ENCODE measurements around the gene RGS9.

The RGS9 gene

DNA sequence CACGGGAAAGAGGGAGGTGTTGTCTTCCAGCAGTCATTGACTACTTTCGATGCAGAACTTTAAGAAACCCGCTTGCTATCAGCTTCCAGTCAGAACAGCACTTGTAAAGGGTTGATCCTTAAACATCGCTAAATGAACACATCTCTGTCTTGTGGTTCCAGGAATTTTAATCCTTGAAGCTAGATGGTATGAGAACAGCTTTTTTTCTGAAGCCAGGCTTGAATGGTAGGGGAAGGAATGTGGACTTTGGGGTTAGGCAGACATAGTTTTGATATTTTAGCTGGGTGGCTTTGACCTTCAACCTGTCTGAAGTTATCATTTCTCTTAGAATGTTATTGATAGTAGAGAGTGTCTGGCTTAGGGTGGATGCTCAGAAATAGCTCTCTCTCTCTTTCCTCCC lies 81.1 kb downstream of the RGS9 start:
- Histone ChIP-seq H3K27me3 (no peaks in the 10 kb centered on the region), H3K36me3 (no peaks in the 10 kb centered on the region), H3K27ac (no peak overlapping the region), H3K4me1 (no peaks in the 10 kb centered on the region), H3K4me3 (no peak overlapping the region), H3K9me3 (no peaks in the 10 kb centered on the region)
- DNase-seq = no peak
- TF ChIP-seq, protein P1, sequence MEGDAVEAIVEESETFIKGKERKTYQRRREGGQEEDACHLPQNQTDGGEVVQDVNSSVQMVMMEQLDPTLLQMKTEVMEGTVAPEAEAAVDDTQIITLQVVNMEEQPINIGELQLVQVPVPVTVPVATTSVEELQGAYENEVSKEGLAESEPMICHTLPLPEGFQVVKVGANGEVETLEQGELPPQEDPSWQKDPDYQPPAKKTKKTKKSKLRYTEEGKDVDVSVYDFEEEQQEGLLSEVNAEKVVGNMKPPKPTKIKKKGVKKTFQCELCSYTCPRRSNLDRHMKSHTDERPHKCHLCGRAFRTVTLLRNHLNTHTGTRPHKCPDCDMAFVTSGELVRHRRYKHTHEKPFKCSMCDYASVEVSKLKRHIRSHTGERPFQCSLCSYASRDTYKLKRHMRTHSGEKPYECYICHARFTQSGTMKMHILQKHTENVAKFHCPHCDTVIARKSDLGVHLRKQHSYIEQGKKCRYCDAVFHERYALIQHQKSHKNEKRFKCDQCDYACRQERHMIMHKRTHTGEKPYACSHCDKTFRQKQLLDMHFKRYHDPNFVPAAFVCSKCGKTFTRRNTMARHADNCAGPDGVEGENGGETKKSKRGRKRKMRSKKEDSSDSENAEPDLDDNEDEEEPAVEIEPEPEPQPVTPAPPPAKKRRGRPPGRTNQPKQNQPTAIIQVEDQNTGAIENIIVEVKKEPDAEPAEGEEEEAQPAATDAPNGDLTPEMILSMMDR (IDR thresholded peaks at IDR 0.05) = no peak
- intact Hi-C loops (cut with DNase I; ENCODE audit: low total_unique reads) = no loop called here

DNA sequence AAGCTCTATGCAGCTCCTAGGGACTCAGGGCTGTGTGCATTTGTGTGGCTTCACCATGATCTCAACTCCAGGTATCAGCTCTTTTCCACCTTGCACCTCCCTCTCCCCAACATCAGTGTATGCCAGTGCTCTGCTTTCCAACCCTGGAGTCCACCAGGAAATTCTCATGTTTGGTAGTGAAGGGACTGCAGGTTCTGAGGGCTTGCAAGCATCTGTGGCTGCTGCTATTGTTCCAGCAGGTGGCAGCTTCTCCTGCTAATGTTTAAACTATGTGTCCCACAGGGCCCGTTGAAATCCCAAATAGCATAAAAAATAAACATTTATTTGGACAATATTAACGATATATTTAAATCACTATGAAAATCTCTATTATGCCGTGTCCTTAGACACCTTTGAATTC lies 82.0 kb downstream of the RGS9 start:
- Histone ChIP-seq H3K27me3 (peaks cover 0 to 3% of the 10 kb centered on the region in 2 donors), H3K4me3 (no peak overlapping the region), H3K9me3 (no peaks in the 10 kb centered on the region), H3K27ac (no peak overlapping the region), H3K4me1 (no peaks in the 10 kb centered on the region), H3K36me3 (no peaks in the 10 kb centered on the region)
- DNase-seq = no peak
- TF ChIP-seq, protein P1 (IDR thresholded peaks at IDR 0.05) = no peak
- intact Hi-C loops (cut with DNase I; ENCODE audit: low total_unique reads) = no loop called here

DNA sequence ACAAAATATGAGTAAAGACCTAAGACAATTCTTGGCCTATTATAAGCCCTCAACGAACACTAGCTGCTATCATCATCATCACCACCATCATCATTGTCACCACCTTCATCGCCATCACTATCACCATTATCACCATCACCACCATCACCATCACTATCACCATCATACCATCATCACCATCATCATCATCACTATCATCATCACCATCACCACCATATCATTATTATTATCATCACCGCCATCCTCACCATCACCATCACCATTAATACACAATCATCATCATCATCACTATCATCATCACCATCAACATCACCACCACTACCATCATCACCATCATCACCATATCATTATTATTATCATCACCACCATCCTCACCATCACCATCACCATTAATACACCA lies 82.5 kb downstream of the RGS9 start:
- no peak overlapping the region for H3K4me3 ChIP-seq
- H3K36me3 ChIP-seq = no peaks in the 10 kb centered on the region
- DNase-seq = no peak
- no peaks in the 10 kb centered on the region for H3K9me3 ChIP-seq
- peaks cover 0 to 7% of the 10 kb centered on the region in 2 donors for H3K27me3 ChIP-seq
- intact Hi-C loops (cut with DNase I; ENCODE audit: low total_unique reads) = no loop called here
- no peak overlapping the region for H3K27ac ChIP-seq
- TF ChIP-seq, protein P1 (IDR thresholded peaks at IDR 0.05) = no peak
- H3K4me1 ChIP-seq = no peaks in the 10 kb centered on the region

DNA sequence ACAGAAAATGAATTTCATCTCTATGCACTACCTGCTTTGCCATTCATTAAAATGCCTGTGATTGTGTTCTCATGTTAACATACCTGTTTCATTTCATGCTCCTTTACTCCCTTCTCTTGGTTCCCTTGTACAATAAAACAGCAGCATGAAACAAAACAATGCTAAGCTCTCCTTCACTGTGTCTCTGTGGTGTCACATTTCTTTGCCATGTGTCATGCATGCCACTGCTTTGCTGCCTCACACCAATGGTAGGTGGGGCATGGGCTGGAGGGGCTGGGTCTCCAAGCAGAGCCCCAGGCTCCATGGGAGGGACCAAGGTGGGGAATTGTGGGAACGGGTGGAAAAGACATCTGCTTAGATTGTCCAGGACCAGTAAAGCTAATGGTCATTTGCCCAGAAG lies 83.6 kb downstream of the RGS9 start:
- Histone ChIP-seq H3K27ac (no peak overlapping the region), H3K4me3 (no peak overlapping the region), H3K4me1 (no peaks in the 10 kb centered on the region), H3K9me3 (no peaks in the 10 kb centered on the region), H3K27me3 (peaks cover 0 to 16% of the 10 kb centered on the region in 2 donors), H3K36me3 (no peaks in the 10 kb centered on the region)
- TF ChIP-seq, protein P1 (IDR thresholded peaks at IDR 0.05) = no peak
- intact Hi-C loops (cut with DNase I; ENCODE audit: low total_unique reads) = no loop called here
- DNase-seq = no peak

DNA sequence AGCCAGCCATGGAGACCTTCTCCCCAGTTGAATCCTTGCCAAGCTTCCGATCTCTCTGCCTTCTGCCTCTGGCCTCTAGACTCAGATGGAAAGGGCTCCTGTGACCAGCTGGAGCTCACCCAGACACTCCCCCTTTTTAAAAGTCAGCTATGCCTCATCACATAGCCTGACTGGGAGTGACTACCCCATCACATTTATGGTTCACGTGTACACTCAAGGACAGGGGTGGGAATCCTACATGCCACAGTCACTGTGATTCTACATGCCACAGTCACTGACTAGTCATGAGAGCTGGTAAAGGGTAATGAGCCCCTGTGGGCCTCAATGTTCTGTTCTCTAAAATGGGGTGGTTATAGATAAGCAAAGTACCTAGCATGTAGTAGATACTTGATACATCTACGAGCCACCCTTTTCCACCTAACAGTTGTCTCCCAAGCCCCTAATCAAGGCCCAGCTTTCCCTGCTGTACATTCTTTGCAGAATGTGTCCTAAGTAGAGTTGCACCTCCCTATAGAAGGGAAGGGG lies 85.1 kb downstream of the RGS9 start:
- TF ChIP-seq, protein P1 (IDR thresholded peaks at IDR 0.05) = no peak
- H3K4me1 ChIP-seq = no peaks in the 10 kb centered on the region
- no peak for DNase-seq
- H3K27me3 ChIP-seq = peaks cover 0 to 27% of the 10 kb centered on the region in 2 donors
- no peaks in the 10 kb centered on the region for H3K36me3 ChIP-seq
- no peaks in the 10 kb centered on the region for H3K9me3 ChIP-seq
- H3K4me3 ChIP-seq = no peak overlapping the region
- intact Hi-C loops (cut with DNase I; ENCODE audit: low total_unique reads) = no loop called here
- H3K27ac ChIP-seq = no peak overlapping the region

DNA sequence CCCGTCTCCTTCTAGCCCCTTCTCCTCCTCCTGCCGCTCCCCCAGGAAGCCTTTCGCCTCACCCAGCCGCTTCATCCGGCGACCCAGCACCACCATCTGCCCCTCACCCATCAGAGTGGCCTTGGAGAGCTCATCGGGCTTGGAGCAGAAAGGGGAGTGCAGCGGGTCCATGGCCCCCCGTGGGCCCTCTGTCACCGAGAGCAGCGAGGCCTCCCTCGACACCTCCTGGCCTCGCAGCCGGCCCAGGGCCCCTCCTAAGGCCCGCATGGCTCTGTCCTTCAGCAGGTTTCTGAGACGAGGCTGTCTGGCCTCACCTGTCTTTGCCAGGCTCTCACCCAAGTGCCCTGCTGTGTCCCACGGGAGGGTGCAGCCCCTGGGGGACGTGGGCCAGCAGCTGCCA lies 87.9 kb downstream of the RGS9 start:
- no peak for DNase-seq
- peaks cover 0 to 3% (median 0%) of the 10 kb centered on the region in 4 donors for H3K4me1 ChIP-seq
- H3K27ac ChIP-seq = no peak overlapping the region
- no peak overlapping the region for H3K4me3 ChIP-seq
- peaks cover 0 to 40% of the 10 kb centered on the region in 2 donors for H3K27me3 ChIP-seq
- no peaks in the 10 kb centered on the region for H3K36me3 ChIP-seq
- H3K9me3 ChIP-seq = no peaks in the 10 kb centered on the region
- TF ChIP-seq, protein P1 (IDR thresholded peaks at IDR 0.05) = no peak
- intact Hi-C loops (cut with DNase I; ENCODE audit: low total_unique reads) = no loop called here
